HEK293T (cell line): ENCODE data around the gene GPR85.

Experiments used
- CTCF ChIA-PET: fragments of 350-600 bp; formaldehyde crosslinking; extraction: SDS; loops from one replicate; lab custom pipeline; 2021; ENCODE audit warnings: antibody characterized with exemption, inconsistent platforms; lab: Yijun Ruan, JAX
- POLR2A ChIA-PET: fragments of 350-600 bp; formaldehyde crosslinking; extraction: SDS; loops from one replicate; lab custom pipeline; 2020; ENCODE audit warnings: antibody characterized with exemption, inconsistent platforms; lab: Yijun Ruan, JAX
- DNase-seq: peaks from one replicate; pipeline ENCODE4 v3.0.0; 2012; ENCODE audit warnings: mixed read lengths; ENCODE audit errors: extremely low spot score
- ARNT ChIP-seq: fragments of 450-650 bp; IDR thresholded peaks from 2 replicates; pipeline ENCODE4 v1.6.1; 2017; ENCODE audit warnings: mild to moderate bottlenecking
- BHLHE40 ChIP-seq: fragments of 450-650 bp; IDR thresholded peaks from 2 replicates; pipeline ENCODE4 v1.6.1; 2016; ENCODE audit warnings: mild to moderate bottlenecking, moderate library complexity, borderline replicate concordance
- CTBP1 ChIP-seq: fragments of 450-650 bp; IDR thresholded peaks from 2 replicates; pipeline ENCODE4 v1.6.1; 2016; ENCODE audit warnings: borderline replicate concordance
- ELF4 ChIP-seq: fragments of 450-650 bp; IDR thresholded peaks from 2 replicates; pipeline ENCODE4 v1.6.1; 2017; ENCODE audit warnings: antibody characterized with exemption
- FOXA1 ChIP-seq: fragments of 450-650 bp; IDR thresholded peaks from 2 replicates; pipeline ENCODE4 v1.6.1; 2016; ENCODE audit warnings: mild to moderate bottlenecking
- FOXK2 ChIP-seq: fragments of 450-650 bp; IDR thresholded peaks from 2 replicates; pipeline ENCODE4 v1.6.1; 2016; ENCODE audit warnings: mild to moderate bottlenecking
- FOXM1 ChIP-seq: fragments of 450-650 bp; IDR thresholded peaks from 2 replicates; pipeline ENCODE4 v1.6.1; 2017; ENCODE audit warnings: mild to moderate bottlenecking, borderline replicate concordance
- HDGF ChIP-seq: fragments of 450-650 bp; IDR thresholded peaks from 2 replicates; pipeline ENCODE4 v1.6.1; 2017; ENCODE audit warnings: antibody characterized with exemption, borderline replicate concordance
- L3MBTL2 ChIP-seq: fragments of 450-650 bp; conservative IDR thresholded peaks from 2 replicates; pipeline ENCODE4 v1.6.1; 2016; ENCODE audit warnings: mild to moderate bottlenecking
- LEF1 ChIP-seq: fragments of 450-650 bp; IDR thresholded peaks from 2 replicates; pipeline ENCODE4 v1.6.1; 2017; ENCODE audit warnings: mild to moderate bottlenecking, borderline replicate concordance
- NFRKB ChIP-seq: fragments of 450-650 bp; IDR thresholded peaks from 2 replicates; pipeline ENCODE4 v1.6.1; 2016; ENCODE audit warnings: mild to moderate bottlenecking, moderate library complexity
- PKNOX1 ChIP-seq: fragments of 450-650 bp; IDR thresholded peaks from 2 replicates; pipeline ENCODE4 v1.6.1; 2016
- SP1 ChIP-seq: fragments of 450-650 bp; IDR thresholded peaks from 2 replicates; pipeline ENCODE4 v1.6.1; 2017
- SUZ12 ChIP-seq: fragments of 450-650 bp; IDR thresholded peaks from 2 replicates; pipeline ENCODE4 v1.6.1; 2016; ENCODE audit warnings: mild to moderate bottlenecking
- TARDBP ChIP-seq: fragments of 450-650 bp; IDR thresholded peaks from 2 replicates; pipeline ENCODE4 v1.6.1; 2016
- ZNF384 ChIP-seq: fragments of 450-650 bp; IDR thresholded peaks from 2 replicates; pipeline ENCODE4 v1.6.1; 2016

The GPR85 gene

GRCh38 chr7:113086431-113086888, at the start of gene GPR85:
Gene GPR85 (minus strand): TSS chr7:113086827. CDS start chr7:113084721, 2,106 bp downstream.
- CTCF ChIA-PET: interaction anchor here (0.6 kb wide), 1 partner anchor 39 kb away, joined by 4 read pairs; no protein-coding TSS in a partner anchor

GRCh38 chr7:113134025-113134424, 47.4 kb upstream of the GPR85 start:
- no peak for DNase-seq
- ChIA-PET CTCF (no interaction called here), POLR2A (no interaction called here)
- no peak for TF ChIP-seq SUZ12

More at GRCh38 chr7:113086431-113086888, at the start of gene GPR85:
- POLR2A ChIA-PET: interaction anchor here (0.6 to 1.6 kb wide), 6 partner anchors 8 to 749 kb away, joined by 3 to 5 read pairs (median 4); a partner anchor contains a TSS
- peak; percentile 80 for DNase-seq
- TF ChIP-seq L3MBTL2 (0 out of 2 replicates have a peak, but pooled peaks have one; percentile 34), ARNT (no peak)

GRCh38 chr7:113131367-113131766, 44.7 kb upstream of the GPR85 start:
- TF ChIP-seq BHLHE40 (no peak), FOXM1 (no peak), HDGF (no peak), LEF1 (no peak), SUZ12 (no peak), TARDBP (no peak), ARNT (no peak), SP1 (no peak), FOXA1 (no peak), NFRKB (no peak), PKNOX1 (no peak), L3MBTL2 (no peak), ZNF384 (no peak), FOXK2 (no peak), CTBP1 (no peak)
- DNase-seq: no peak
- POLR2A ChIA-PET: no interaction called here
- CTCF ChIA-PET: no interaction called here

GRCh38 chr7:113128031-113128430, 41.4 kb upstream of the GPR85 start:
- no peak for TF ChIP-seq FOXM1
- TF ChIP-seq ARNT: no peak
- no peak for TF ChIP-seq TARDBP
- TF ChIP-seq FOXA1: no peak
- no peak for TF ChIP-seq ELF4
- no peak for TF ChIP-seq L3MBTL2
- TF ChIP-seq PKNOX1: no peak
- TF ChIP-seq HDGF: no peak
- no peak for TF ChIP-seq NFRKB
- no peak for DNase-seq
- ChIA-PET POLR2A (no interaction called here), CTCF (no interaction called here)

GRCh38 chr7:113125728-113126127, 39.1 kb upstream of the GPR85 start:
- no peak for TF ChIP-seq PKNOX1
- TF ChIP-seq FOXK2: no peak
- ChIA-PET POLR2A (no interaction called here), CTCF (no interaction called here)
- DNase-seq: no peak

- no peak for DNase-seq
- ChIA-PET CTCF (no interaction called here), POLR2A (interaction anchor here (1.1 kb wide), 1 partner anchor 36 kb away, joined by 4 read pairs; the partner anchor contains the start of gene GPR85)
- TF ChIP-seq HDGF (no peak), NFRKB (no peak), FOXA1 (no peak), SP1 (no peak), ZNF384 (no peak), CTBP1 (no peak)
These were observed 36.1 kb upstream of the GPR85 start for GRCh38 chr7:113122744-113123143.

GRCh38 chr7:113120647-113121046, 34.0 kb upstream of the GPR85 start:
- no peak for DNase-seq

More at GRCh38 chr7:113120647-113121046, 34.0 kb upstream of the GPR85 start:
- ChIA-PET CTCF (no interaction called here), POLR2A (interaction anchor here (1.6 kb wide), 1 partner anchor 181 kb away, joined by 5 read pairs; a partner anchor contains a TSS)
- no peak for TF ChIP-seq ZNF384
- no peak for TF ChIP-seq ARNT
- no peak for TF ChIP-seq PKNOX1
- no peak for TF ChIP-seq FOXM1
- no peak for TF ChIP-seq HDGF
- TF ChIP-seq LEF1: no peak
- no peak for TF ChIP-seq FOXK2
- TF ChIP-seq SP1: no peak
- TF ChIP-seq BHLHE40: no peak
- TF ChIP-seq NFRKB: no peak
- no peak for TF ChIP-seq FOXA1
- no peak for TF ChIP-seq ELF4
- TF ChIP-seq TARDBP: no peak
